IMR-90 (cell line): ENCODE measurements around the gene NEUROD6. TPM values are rescaled to one million over a fixed set of nuclear protein-coding genes. Genes with fewer than 3 reads are reported as not detected.

Source experiments
- ATAC-seq: fragments of 200-7000 bp; cut with Tn5 transposase; 2 replicates; pipeline ENCODE4 v1.9.1; 2020; ENCODE audit warnings: low read depth, mild to moderate bottlenecking, moderate library complexity
- BruUV-seq: library from RNA; stranded (reverse); fragments of 400-500 nt; replicated peaks from 2 replicates; lab custom pipeline; 2021; lab: Mats Ljungman, UMichigan
- CTCF ChIA-PET: fragments of 300-600 bp; formaldehyde crosslinking; extraction: SDS; loops from one replicate; lab custom pipeline; 2021; ENCODE audit warnings: antibody characterized with exemption; lab: Yijun Ruan, JAX
- POLR2A ChIA-PET: fragments of 300-600 bp; sonication (Branson Sonifier 250); formaldehyde crosslinking; loops from one replicate; lab custom pipeline; 2022; ENCODE audit warnings: antibody characterized with exemption; ENCODE audit not compliant: unreplicated experiment; lab: Charles Lee
- DNase-seq: peaks from one replicate; pipeline ENCODE4 v3.0.0; 2013
- H2AFZ ChIP-seq: replicated peaks from 2 replicates; pipeline ENCODE3; 2013; ENCODE audit warnings: low read length, mild to moderate bottlenecking; ENCODE audit not compliant: poor library complexity
- H2AK5ac ChIP-seq: 2 replicates; pipeline ENCODE4 v1.6.1; 2013; ENCODE audit warnings: low read depth, low read length, inconsistent platforms
- H2AK9ac ChIP-seq: replicated peaks from 2 replicates; pipeline ENCODE3; 2013; ENCODE audit warnings: mild to moderate bottlenecking, low read depth, low read length, moderate library complexity; ENCODE audit not compliant: poor library complexity
- H2BK120ac ChIP-seq: 2 replicates; pipeline ENCODE4 v1.6.1; 2013; ENCODE audit warnings: low read depth, low read length, inconsistent platforms
- H2BK15ac ChIP-seq: 3 replicates; pipeline ENCODE4 v1.6.1; 2013; ENCODE audit warnings: low read depth, low read length, inconsistent platforms
- H2BK20ac ChIP-seq: 2 replicates; pipeline ENCODE4 v1.6.1; 2013; ENCODE audit warnings: low read depth, mild to moderate bottlenecking, inconsistent platforms, low read length, moderate library complexity
- H2BK5ac ChIP-seq: 2 replicates; pipeline ENCODE4 v1.6.1; 2013; ENCODE audit warnings: mild to moderate bottlenecking, low read depth, low read length, inconsistent platforms; ENCODE audit not compliant: poor library complexity, severe bottlenecking
- H3K14ac ChIP-seq: replicated peaks from 2 replicates; pipeline ENCODE4 v1.6.1; 2013; ENCODE audit warnings: low read depth, low read length, inconsistent platforms
- H3K18ac ChIP-seq: 2 replicates; pipeline ENCODE4 v1.6.1; 2013; ENCODE audit warnings: low read depth, low read length, control low read depth
- H3K23ac ChIP-seq: 2 replicates; pipeline ENCODE4 v1.6.1; 2013; ENCODE audit warnings: low read depth, low read length, inconsistent platforms
- H3K27ac ChIP-seq: 2 replicates; pipeline ENCODE4 v1.5.1; 2013; ENCODE audit warnings: mild to moderate bottlenecking, control low read depth, low read length; ENCODE audit not compliant: insufficient read depth
- H3K27me3 ChIP-seq: 2 replicates; pipeline ENCODE4 v1.6.1; 2013; ENCODE audit warnings: low read length; ENCODE audit not compliant: control insufficient read depth, insufficient read depth
- H3K36me3 ChIP-seq: 2 replicates; pipeline ENCODE4 v1.6.1; 2013; ENCODE audit warnings: low read length, mixed read lengths; ENCODE audit not compliant: control insufficient read depth, insufficient read depth
- H3K4ac ChIP-seq: 2 replicates; pipeline ENCODE4 v1.6.1; 2013; ENCODE audit warnings: low read depth, low read length, inconsistent platforms
- H3K4me1 ChIP-seq: 2 replicates; pipeline ENCODE4 v1.6.1; 2013; ENCODE audit warnings: low read length, mixed read lengths; ENCODE audit not compliant: control insufficient read depth, insufficient read depth
- H3K4me2 ChIP-seq: 2 replicates; pipeline ENCODE4 v1.6.1; 2013; ENCODE audit warnings: low read depth, mild to moderate bottlenecking, control low read depth, low read length, moderate library complexity
- H3K4me3 ChIP-seq: 2 replicates; pipeline ENCODE4 v1.5.1; 2013; ENCODE audit warnings: low read depth, mild to moderate bottlenecking, control low read depth, low read length, moderate library complexity; ENCODE audit not compliant: insufficient read depth
- H3K56ac ChIP-seq: 2 replicates; pipeline ENCODE4 v1.6.1; 2013; ENCODE audit warnings: low read length, inconsistent platforms; ENCODE audit not compliant: insufficient read depth; ENCODE audit errors: extremely low read depth
- H3K79me1 ChIP-seq, 2 experiments: 2 replicates each; pipeline ENCODE4 v1.6.1; 2013; ENCODE audit warnings: low read length in 2 of 2, inconsistent platforms in 1 of 2, low read depth in 1 of 2
- H3K9ac ChIP-seq: 2 replicates; pipeline ENCODE4 v1.6.1; 2013; ENCODE audit warnings: low read depth, low read length, control low read depth
- H3K9me1 ChIP-seq: 2 replicates; pipeline ENCODE4 v1.6.1; 2013; ENCODE audit warnings: low read length, inconsistent platforms; ENCODE audit not compliant: insufficient read depth
- H3K9me3 ChIP-seq: 2 replicates; pipeline ENCODE4 v1.6.1; 2013; ENCODE audit warnings: low read length; ENCODE audit not compliant: control insufficient read depth, insufficient read depth
- H4K20me1 ChIP-seq: 2 replicates; pipeline ENCODE4 v1.6.1; 2013; ENCODE audit warnings: low read length, inconsistent platforms; ENCODE audit not compliant: insufficient read depth
- H4K5ac ChIP-seq: 2 replicates; pipeline ENCODE4 v1.6.1; 2013; ENCODE audit warnings: mild to moderate bottlenecking, low read depth, low read length, control low read depth
- H4K8ac ChIP-seq, 2 experiments: 2 replicates each; pipeline ENCODE4 v1.6.1; 2013; ENCODE audit warnings: low read depth in 2 of 2, low read length in 2 of 2, control low read depth in 1 of 2, inconsistent platforms in 1 of 2
- H4K91ac ChIP-seq: 2 replicates; pipeline ENCODE4 v1.6.1; 2013; ENCODE audit warnings: low read depth, low read length, inconsistent platforms; ENCODE audit not compliant: insufficient read depth
- BHLHE40 ChIP-seq: fragments of 150-350 bp; IDR thresholded peaks from 2 replicates; pipeline ENCODE4 v1.6.1; 2016; ENCODE audit warnings: mild to moderate bottlenecking, low read depth, low read length
- CHD1 ChIP-seq: IDR thresholded peaks from 2 replicates; pipeline ENCODE4 v1.6.1; 2012; ENCODE audit warnings: low read depth, low read length, improper control_type of control experiment
- CTCF ChIP-seq: conservative IDR thresholded peaks from 2 replicates; pipeline ENCODE4 v1.5.1; 2012; ENCODE audit warnings: mild to moderate bottlenecking, low read depth, low read length, improper control_type of control experiment
- ELK1 ChIP-seq: fragments of 150-350 bp; IDR thresholded peaks from 2 replicates; pipeline ENCODE4 v1.6.1; 2016; ENCODE audit warnings: low read depth, mild to moderate bottlenecking, low read length, moderate library complexity, borderline replicate concordance
- FOS ChIP-seq: fragments of 150-350 bp; IDR thresholded peaks from 2 replicates; pipeline ENCODE4 v1.6.1; 2016; ENCODE audit warnings: low read depth, low read length
- MAFK ChIP-seq: IDR thresholded peaks from 2 replicates; pipeline ENCODE4 v1.6.1; 2012; ENCODE audit warnings: low read depth, low read length, improper control_type of control experiment
- MAZ ChIP-seq: IDR thresholded peaks from 2 replicates; pipeline ENCODE4 v1.6.1; 2012; ENCODE audit warnings: low read depth, mild to moderate bottlenecking, low read length, improper control_type of control experiment, moderate library complexity, borderline replicate concordance
- NFE2L2 ChIP-seq: fragments of 150-350 bp; IDR thresholded peaks from 2 replicates; pipeline ENCODE4 v1.6.1; 2016; ENCODE audit warnings: low read depth, mild to moderate bottlenecking, low read length
- POLR2A ChIP-seq: IDR thresholded peaks from 2 replicates; pipeline ENCODE4 v1.6.1; 2012; ENCODE audit warnings: mild to moderate bottlenecking, low read depth, low read length
- RAD21 ChIP-seq: IDR thresholded peaks from 2 replicates; pipeline ENCODE4 v1.6.1; 2012; ENCODE audit warnings: low read length, improper control_type of control experiment
- RCOR1 ChIP-seq: IDR thresholded peaks from 2 replicates; pipeline ENCODE4 v1.6.1; 2012; ENCODE audit warnings: mild to moderate bottlenecking, low read length, improper control_type of control experiment; ENCODE audit not compliant: insufficient replicate concordance
- RFX5 ChIP-seq: IDR thresholded peaks from 2 replicates; pipeline ENCODE4 v1.8.0; 2012; ENCODE audit warnings: low read depth, mild to moderate bottlenecking, low read length, moderate library complexity
- SMC3 ChIP-seq: fragments of 150-350 bp; IDR thresholded peaks from 2 replicates; pipeline ENCODE4 v1.6.1; 2016; ENCODE audit warnings: low read depth, mild to moderate bottlenecking, antibody characterized with exemption, low read length, moderate library complexity
- USF2 ChIP-seq: fragments of 150-350 bp; IDR thresholded peaks from 2 replicates; pipeline ENCODE4 v1.6.1; 2017; ENCODE audit warnings: mild to moderate bottlenecking, antibody characterized with exemption, low read length, low read depth
- WGBS, 2 experiments: methylation state at CpG; one replicate each; pipeline versions ENCODE4 v1.1.5 to v1.1.7; 2013; ENCODE audit warnings: missing lambda C conversion rate in 2 of 2; ENCODE audit not compliant: insufficient read length in 1 of 2; ENCODE audit errors: extremely low coverage in 2 of 2; 5-methylcytosine and 5-hydroxymethylcytosine counted together
- dilution Hi-C: fragments of 300-500 bp; cut with HindIII; formaldehyde crosslinking; loops from one replicate; pipeline ENCODE4 v1.14.3; 2018; ENCODE audit warnings: low sequenced_read_pairs; ENCODE audit not compliant: unreplicated experiment
- in situ Hi-C: fragments of 300-500 bp; cut with MboI; formaldehyde crosslinking; loops from 3 replicates; pipeline ENCODE4 v1.14.3; 2019; ENCODE audit warnings: low sequenced_read_pairs, inconsistent platforms, mixed read lengths
- intact Hi-C: fragments of 100-400 bp; cut with micrococcal nuclease; formaldehyde crosslinking; loops from 2 replicates; pipeline ENCODE4 v1.10.0; 2022
- polyA plus RNA-seq, 3 experiments: library from polyadenylated mRNA; depleted of rRNA; stranded (reverse); fragments of >200 nt; gene quantifications; 2 replicates each; pipeline ENCODE4 v1.2.3, GENCODE V29; 2012; ENCODE audit warnings: low replicate concordance in 1 of 3
- total RNA-seq: library from RNA; depleted of rRNA; stranded (reverse); fragments of >200 nt; gene quantifications from 2 replicates; pipeline ENCODE4 v1.2.3, GENCODE V29; 2012

The NEUROD6 gene
- total and polyA plus RNA-seq, 2 of the 4 experiments (the other 2 are of a cell fraction): not detected

- TF ChIP-seq POLR2A: no peak
- no peak for TF ChIP-seq ELK1
- TF ChIP-seq RAD21: no peak
- no peak for TF ChIP-seq USF2
- no peak for TF ChIP-seq BHLHE40
- no peak for TF ChIP-seq MAZ
- no peak for TF ChIP-seq SMC3
- TF ChIP-seq CTCF: no peak
- no peak for TF ChIP-seq RFX5
- TF ChIP-seq NFE2L2: no peak
- no peak for TF ChIP-seq RCOR1
- TF ChIP-seq MAFK: no peak
- TF ChIP-seq CHD1: no peak
- no peak for TF ChIP-seq FOS
- Histone ChIP-seq H2BK15ac (no peak overlapping the region), H2BK5ac (no peak overlapping the region), H3K4me2 (no peak overlapping the region), H3K9ac (no peak overlapping the region), H4K91ac (no peak overlapping the region), H3K18ac (no peak overlapping the region), H2AK5ac (no peak overlapping the region), H4K5ac (no peak overlapping the region), H3K9me1 (no peaks in the 10 kb centered on the region), H3K36me3 (no peaks in the 10 kb centered on the region), H3K23ac (no peak overlapping the region), H2AK9ac (no peak overlapping the region), H3K56ac (no peak overlapping the region), H3K14ac (no peak overlapping the region), H2BK120ac (no peak overlapping the region), H3K79me1 (no peaks in the 10 kb centered on the region), H3K27me3 (no peaks in the 10 kb centered on the region), H3K27ac (no peak overlapping the region), H4K8ac (no peak overlapping the region), H3K4me3 (no peak overlapping the region), H3K4me1 (no peaks in the 10 kb centered on the region), H2BK20ac (no peak overlapping the region), H3K4ac (no peak overlapping the region), H4K20me1 (no peaks in the 10 kb centered on the region), H2AFZ (no peak overlapping the region), H3K9me3 (no peaks in the 10 kb centered on the region)
- ChIA-PET CTCF (no interaction called here), POLR2A (no interaction called here)
- BruUV-seq: no TSS peak
- dilution Hi-C loops (no loop called here), in situ Hi-C loops (no loop called here), intact Hi-C loops (no loop called here)
- no peak for DNase-seq
- no peak for ATAC-seq
- WGBS, 2 experiments: 72% methylated on average over 5 of the region's 7 CpGs; no CpG with 5 or more reads in 1 of the 2 experiments
Observed at GRCh38 chr7:31302356-31302755, 38.2 kb downstream of the NEUROD6 start.
